SU-DHL-6 (cell line): Measurements from ENCODE around the gene TK1.

Source experiments
- H2AFZ ChIP-seq: fragments of 200-600 bp; sonication (generic); 2 replicates; pipeline ENCODE4 v1.6.1; 2014; ENCODE audit warnings: low read depth, mild to moderate bottlenecking, moderate library complexity, mixed read lengths, antibody characterized with exemption, low read length; ENCODE audit not compliant: severe bottlenecking
- H3F3A ChIP-seq: fragments of 200-600 bp; shearing (Covaris generic); 2 replicates; pipeline ENCODE4 v1.6.0; 2016; ENCODE audit warnings: antibody characterized with exemption, mild to moderate bottlenecking; ENCODE audit not compliant: insufficient read depth
- H3K27ac ChIP-seq: fragments of 200-600 bp; sonication (generic); 2 replicates; pipeline ENCODE4 v1.5.1; 2016; ENCODE audit warnings: low read depth, mild to moderate bottlenecking, low read length, moderate library complexity, mixed read lengths
- H3K27me3 ChIP-seq: fragments of 200-600 bp; sonication (generic), shearing (Covaris generic); 2 replicates; pipeline ENCODE4 v1.6.0; 2014; ENCODE audit warnings: mild to moderate bottlenecking, low read length
- H3K36me3 ChIP-seq: fragments of 200-600 bp; sonication (generic); 2 replicates; pipeline ENCODE4 v1.6.1; 2014; ENCODE audit warnings: mild to moderate bottlenecking, low read length, mixed read lengths
- H3K4me2 ChIP-seq: fragments of 300-600, 200-600 bp; shearing (Covaris generic), sonication (generic); 2 replicates; pipeline ENCODE4 v1.6.0; 2014; ENCODE audit warnings: low read length, low read depth, mild to moderate bottlenecking; ENCODE audit not compliant: poor library complexity, severe bottlenecking
- H3K4me3 ChIP-seq: fragments of 200-600 bp; sonication (generic); 2 replicates; pipeline ENCODE4 v1.5.1; 2014; ENCODE audit warnings: antibody characterized with exemption, low read length, mild to moderate bottlenecking, mixed read lengths; ENCODE audit not compliant: insufficient read depth, poor library complexity, severe bottlenecking
- H3K79me2 ChIP-seq: fragments of 200-600 bp; sonication (generic); 2 replicates; pipeline ENCODE4 v1.6.1; 2014; ENCODE audit warnings: mild to moderate bottlenecking, low read length, moderate library complexity; ENCODE audit not compliant: insufficient read depth
- H3K9ac ChIP-seq: fragments of 200-600 bp; sonication (generic); 2 replicates; pipeline ENCODE4 v1.7.0; 2014; ENCODE audit warnings: mild to moderate bottlenecking, low read length
- H3K9me2 ChIP-seq: fragments of 200-600 bp; sonication (generic); replicated peaks from 2 replicates; pipeline ENCODE4 v1.6.1; 2014; ENCODE audit warnings: low read length; ENCODE audit not compliant: insufficient read depth
- H3K9me3 ChIP-seq: fragments of 200-600 bp; sonication (generic); 2 replicates; pipeline ENCODE4 v1.6.1; 2014; ENCODE audit warnings: low read length, mixed read lengths; ENCODE audit not compliant: insufficient read depth
- H4K20me1 ChIP-seq: fragments of 200-600 bp; sonication (generic); 2 replicates; pipeline ENCODE4 v1.6.1; 2014; ENCODE audit warnings: low read depth, mild to moderate bottlenecking, antibody characterized with exemption, low read length, moderate library complexity, mixed read lengths
- CTCF ChIP-seq: fragments of 200-600 bp; sonication (generic); IDR thresholded peaks from one replicate; pipeline ENCODE4 v1.5.1; 2017; ENCODE audit warnings: antibody characterized with exemption, mild to moderate bottlenecking, low read length, moderate library complexity; ENCODE audit not compliant: insufficient read depth, poor library complexity, severe bottlenecking
- EZH2phosphoT487 ChIP-seq: fragments of 200-600 bp; sonication (generic), shearing (Covaris generic); conservative IDR thresholded peaks from 2 replicates; pipeline ENCODE4 v1.6.1; 2018; ENCODE audit warnings: mild to moderate bottlenecking, antibody characterized with exemption, low read length, moderate library complexity, mixed read lengths

TK1 gene

GRCh38 chr17:78125976-78126894 lies 60.6 kb downstream of the TK1 start:
- Histone ChIP-seq H3K36me3 (peaks cover 5% of the 10 kb centered on the region), H3K9me3 (no peaks in the 10 kb centered on the region), H3K79me2 (peaks cover 38% of the 10 kb centered on the region), H3K27me3 (no peaks in the 10 kb centered on the region), H3K4me3 (peak overlapping the region; percentile 78), H4K20me1 (no peaks in the 10 kb centered on the region; the same call in 1 of the 2 replicates), H3K4me2 (peak overlapping the region; percentile 90), H2AFZ (no peak overlapping the region), H3F3A (peaks cover 36% of the 10 kb centered on the region), H3K27ac (peak overlapping the region; percentile 95), H3K9me2 (no peaks in the 10 kb centered on the region), H3K9ac (peak overlapping the region; percentile 93)
- TF ChIP-seq EZH2phosphoT487 (no peak), CTCF (no peak)

GRCh38 chr17:78125138-78125913 lies 61.5 kb downstream of the TK1 start:
- Histone ChIP-seq H3K36me3 (peaks cover 5% of the 10 kb centered on the region), H3K27me3 (no peaks in the 10 kb centered on the region), H3F3A (peaks cover 27% of the 10 kb centered on the region), H3K9ac (peak overlapping the region; percentile 93), H3K4me3 (peak overlapping the region; percentile 23), H3K27ac (peak overlapping the region; percentile 95), H3K79me2 (peaks cover 31% of the 10 kb centered on the region), H3K9me2 (no peaks in the 10 kb centered on the region), H3K4me2 (peak overlapping the region; percentile 90), H3K9me3 (no peaks in the 10 kb centered on the region), H4K20me1 (no peaks in the 10 kb centered on the region; the same call in 1 of the 2 replicates), H2AFZ (no peak overlapping the region)
- TF ChIP-seq EZH2phosphoT487 (no peak), CTCF (no peak)

GRCh38 chr17:78124836-78125137 lies 62.1 kb downstream of the TK1 start:
- peak overlapping the region; percentile 23 for H3K4me3 ChIP-seq
- H2AFZ ChIP-seq = no peak overlapping the region
- peak overlapping the region; percentile 90 for H3K4me2 ChIP-seq
- H3K27me3 ChIP-seq = no peaks in the 10 kb centered on the region
- peaks cover 21% of the 10 kb centered on the region for H3F3A ChIP-seq
- no peaks in the 10 kb centered on the region for H3K9me3 ChIP-seq
- H3K27ac ChIP-seq = peak overlapping the region; percentile 95
- H3K9me2 ChIP-seq = no peaks in the 10 kb centered on the region
- H3K9ac ChIP-seq = peak overlapping the region; percentile 93
- TF ChIP-seq EZH2phosphoT487 = no peak
- TF ChIP-seq CTCF = no peak
- no peaks in the 10 kb centered on the region; the same call in 1 of the 2 replicates for H4K20me1 ChIP-seq
- H3K79me2 ChIP-seq = peaks cover 31% of the 10 kb centered on the region
- peaks cover 5% of the 10 kb centered on the region for H3K36me3 ChIP-seq
